H1 (cell line): ENCODE data around the gene SPPL2A. TPM values are rescaled to one million over a fixed set of nuclear protein-coding genes. Genes with fewer than 3 reads are reported as not detected.

Source experiments
- CTCF ChIA-PET: fragments of 300-600 bp; sonication (Branson Sonifier 250); formaldehyde crosslinking; loops from one replicate; lab custom pipeline; 2021; ENCODE audit not compliant: partially characterized antibody; lab: Charles Lee
- POLR2A ChIA-PET: fragments of 300-600 bp; sonication (Branson Sonifier 250); formaldehyde crosslinking; loops from one replicate; lab custom pipeline; 2021; ENCODE audit warnings: inconsistent platforms; ENCODE audit not compliant: partially characterized antibody; lab: Charles Lee
- DNase-seq, 2 experiments: peaks; one replicate each; pipeline versions ENCODE4 v3.0.0 to v3.0.0-alpha.2; 2010 to 2022; ENCODE audit warnings: low spot score in 2 of 2, low read depth in 1 of 2, mixed read lengths in 1 of 2
- FAIRE-seq: peaks from 2 replicates; lab custom pipeline; 2011; peaks lifted over from hg19 to GRCh38; lab: Jason Lieb, UNC
- H2AFZ ChIP-seq: 2 replicates; pipeline ENCODE4 v1.8.1; 2012; ENCODE audit warnings: low read length, inconsistent platforms
- H2AK5ac ChIP-seq: 2 replicates; pipeline ENCODE4 v1.6.1; 2013; ENCODE audit warnings: low read depth, low read length
- H2BK120ac ChIP-seq: replicated peaks from 2 replicates; pipeline ENCODE3; 2013; ENCODE audit warnings: low read depth, low read length, inconsistent platforms
- H2BK12ac ChIP-seq: 2 replicates; pipeline ENCODE4 v1.6.1; 2013; ENCODE audit warnings: low read depth, low read length
- H2BK15ac ChIP-seq: 2 replicates; pipeline ENCODE4 v1.6.1; 2013; ENCODE audit warnings: low read length
- H2BK20ac ChIP-seq: 2 replicates; pipeline ENCODE4 v1.6.1; 2013; ENCODE audit warnings: low read length
- H2BK5ac ChIP-seq: 2 replicates; pipeline ENCODE4 v1.6.1; 2013; ENCODE audit warnings: low read depth, low read length
- H3K14ac ChIP-seq: 2 replicates; pipeline ENCODE4 v1.6.1; 2013; ENCODE audit warnings: inconsistent platforms; ENCODE audit not compliant: insufficient read length
- H3K18ac ChIP-seq: 2 replicates; pipeline ENCODE4 v1.6.1; 2013; ENCODE audit warnings: low read length; ENCODE audit errors: extremely low read depth
- H3K23ac ChIP-seq: 2 replicates; pipeline ENCODE4 v1.6.1; 2013; ENCODE audit warnings: inconsistent platforms; ENCODE audit not compliant: insufficient read length
- H3K23me2 ChIP-seq: 2 replicates; pipeline ENCODE4 v1.6.1; 2013; ENCODE audit warnings: low read depth, low read length
- H3K27ac ChIP-seq: 2 replicates; pipeline ENCODE4 v1.6.1; 2011; ENCODE audit warnings: low read depth, low read length, inconsistent platforms
- H3K27me3 ChIP-seq, 4 experiments: replicated peaks in 1 of 4; 1 replicate in 1 of 4; 2 replicates in 3 of 4; pipeline versions ENCODE4 v1.6.1 to v1.8.1; 2011 to 2013; ENCODE audit warnings: low read length in 3 of 4, mild to moderate bottlenecking in 3 of 4, inconsistent platforms in 2 of 4, mixed read lengths in 2 of 4, moderate library complexity in 1 of 4; ENCODE audit not compliant: control insufficient read depth in 3 of 4, insufficient read depth in 3 of 4; ENCODE audit errors: extremely low read depth in 1 of 4
- H3K36me3 ChIP-seq, 4 experiments: 2 replicates each; pipeline versions ENCODE4 v1.6.1 to v1.8.1; 2011 to 2013; ENCODE audit warnings: mild to moderate bottlenecking in 4 of 4, low read length in 3 of 4, moderate library complexity in 2 of 4, control low read depth in 1 of 4, inconsistent platforms in 1 of 4; ENCODE audit not compliant: insufficient read depth in 4 of 4, control insufficient read depth in 2 of 4
- H3K4ac ChIP-seq: replicated peaks from 2 replicates; pipeline ENCODE3; 2013; ENCODE audit warnings: low read length, low read depth, mixed read lengths, inconsistent platforms; ENCODE audit not compliant: insufficient read length
- H3K4me1 ChIP-seq, 4 experiments: replicated peaks in 1 of 4; 1 replicate in 1 of 4; 2 replicates in 3 of 4; pipeline versions ENCODE4 v1.6.1 to v1.8.1; 2011 to 2013; ENCODE audit warnings: low read length in 3 of 4, inconsistent platforms in 2 of 4, mixed read lengths in 1 of 4; ENCODE audit not compliant: insufficient read depth in 4 of 4, control insufficient read depth in 3 of 4
- H3K4me2 ChIP-seq, 2 experiments: 2 replicates each; pipeline versions ENCODE4 v1.6.1 to v1.8.1; 2011 to 2013; ENCODE audit warnings: low read depth in 2 of 2, low read length in 2 of 2, control low read depth in 1 of 2, inconsistent platforms in 1 of 2, mild to moderate bottlenecking in 1 of 2; ENCODE audit not compliant: insufficient read depth in 1 of 2
- H3K4me3 ChIP-seq, 4 experiments: fragments of 200-600, 300-600 bp in 1 of 4; sonication (generic), shearing (Covaris generic), sonication (Bioruptor Twin) in 1 of 4; 2 replicates each; pipeline versions ENCODE4 v1.5.1 to v1.8.1; 2011 to 2016; ENCODE audit warnings: low read length in 4 of 4, low read depth in 3 of 4, control low read depth in 2 of 4, inconsistent platforms in 2 of 4, mild to moderate bottlenecking in 2 of 4, mixed read lengths in 1 of 4, moderate library complexity in 1 of 4; ENCODE audit not compliant: insufficient read depth in 2 of 4; ENCODE audit errors: extremely low read depth in 1 of 4
- H3K56ac ChIP-seq: replicated peaks from 2 replicates; pipeline ENCODE3; 2013; ENCODE audit warnings: low read depth, mild to moderate bottlenecking, mixed read lengths, low read length, inconsistent platforms; ENCODE audit not compliant: insufficient read length
- H3K79me1 ChIP-seq: 2 replicates; pipeline ENCODE4 v1.6.1; 2013; ENCODE audit warnings: low read depth, low read length, control low read depth
- H3K79me2 ChIP-seq, 2 experiments: 2 replicates each; pipeline versions ENCODE4 v1.6.1 to v1.8.1; 2012 to 2013; ENCODE audit warnings: low read length in 2 of 2, mild to moderate bottlenecking in 2 of 2, inconsistent platforms in 1 of 2; ENCODE audit not compliant: insufficient read depth in 2 of 2, control insufficient read depth in 1 of 2
- H3K9ac ChIP-seq, 4 experiments: replicated peaks in 1 of 4; 1 replicate in 1 of 4; 2 replicates in 3 of 4; pipeline versions ENCODE4 v1.6.1 to v1.8.1; 2011 to 2013; ENCODE audit warnings: low read depth in 3 of 4, low read length in 3 of 4, control low read depth in 2 of 4, mild to moderate bottlenecking in 2 of 4, moderate library complexity in 2 of 4, inconsistent platforms in 1 of 4; ENCODE audit errors: extremely low read depth in 1 of 4
- H3K9me3 ChIP-seq, 2 experiments: 2 replicates each; pipeline versions ENCODE4 v1.6.1 to v1.8.1; 2012 to 2013; ENCODE audit warnings: mild to moderate bottlenecking in 2 of 2, moderate library complexity in 2 of 2, control low read depth in 1 of 2, inconsistent platforms in 1 of 2, low read depth in 1 of 2, low read length in 1 of 2, mixed read lengths in 1 of 2; ENCODE audit not compliant: insufficient read depth in 2 of 2
- H4K20me1 ChIP-seq, 2 experiments: replicated peaks in 1 of 2; 2 replicates each; pipeline versions ENCODE3 to v1.8.1; 2011 to 2013; ENCODE audit warnings: inconsistent platforms in 2 of 2, low read length in 2 of 2, mild to moderate bottlenecking in 1 of 2; ENCODE audit not compliant: insufficient read depth in 2 of 2, control insufficient read depth in 1 of 2
- H4K5ac ChIP-seq: 2 replicates; pipeline ENCODE4 v1.6.1; 2013; ENCODE audit warnings: low read length, low read depth, mixed read lengths, inconsistent platforms; ENCODE audit not compliant: insufficient read length
- H4K8ac ChIP-seq: 2 replicates; pipeline ENCODE4 v1.8.0; 2013; ENCODE audit warnings: mild to moderate bottlenecking, moderate library complexity, low read length, inconsistent platforms; ENCODE audit not compliant: insufficient read depth; ENCODE audit errors: extremely low read depth
- H4K91ac ChIP-seq: replicated peaks from 2 replicates; pipeline ENCODE3; 2013; ENCODE audit warnings: low read length, mixed read lengths, inconsistent platforms; ENCODE audit not compliant: insufficient read length
- CBX5 ChIP-seq: fragments of 300-800, 300-1000 bp; sonication (generic); IDR thresholded peaks from 2 replicates; pipeline ENCODE4 v1.7.1; 2016; ENCODE audit warnings: antibody characterized with exemption, low read length, low read depth
- POLR2A ChIP-seq, 2 experiments: IDR thresholded peaks; 1 replicate in 1 of 2; 2 replicates in 1 of 2; pipeline ENCODE4 v1.6.1; 2011; ENCODE audit warnings: low read depth in 2 of 2, low read length in 2 of 2, mild to moderate bottlenecking in 2 of 2; ENCODE audit errors: control extremely low read depth in 1 of 2
- SP2 ChIP-seq: IDR thresholded peaks from 2 replicates; pipeline ENCODE4 v1.6.1; 2012; ENCODE audit warnings: mild to moderate bottlenecking, low read length, inconsistent platforms
- TAF7 ChIP-seq: optimal IDR thresholded peaks from 2 replicates; pipeline ENCODE3; 2011; ENCODE audit warnings: low read depth, mild to moderate bottlenecking, inconsistent platforms, low read length, moderate library complexity, borderline replicate concordance
- TEAD4 ChIP-seq: IDR thresholded peaks from 2 replicates; pipeline ENCODE4 v1.6.1; 2012; ENCODE audit warnings: low read depth, low read length, inconsistent platforms, mixed read lengths
- WGBS, 2 experiments: shearing (Covaris generic) in 1 of 2; methylation state at CpG; one replicate each; pipeline versions ENCODE4 v1.1.6 to v1.1.7; 2013 to 2015; ENCODE audit warnings: low lambda C conversion rate in 2 of 2, mixed read lengths in 2 of 2, inconsistent platforms in 1 of 2, low coverage in 1 of 2, missing lambda C conversion rate in 1 of 2; ENCODE audit not compliant: insufficient replicate concordance in 2 of 2, insufficient coverage in 1 of 2, insufficient read length in 1 of 2; ENCODE audit errors: extremely low coverage in 1 of 2, missing lambda C conversion rate in 1 of 2; 5-methylcytosine and 5-hydroxymethylcytosine counted together
- polyA plus RNA-seq, 7 experiments: library from polyadenylated mRNA; depleted of rRNA in 3 of 7; stranded (reverse) in 5 of 7; unstranded in 2 of 7; fragments of >200 nt in 5 of 7; fragments of 200-250 nt in 2 of 7; gene quantifications; 1 replicate in 5 of 7; 2 replicates in 1 of 7; 4 replicates in 1 of 7; pipeline versions ENCODE4 v1.2.1 to v1.2.3, GENCODE V29; 2011 to 2013; ENCODE audit warnings: missing spikeins in 2 of 7, mixed read lengths in 2 of 7
- total RNA-seq: library from RNA; stranded (reverse); fragmentation: NEBNext Ultra II Directional; extraction: Animal tissue kit (Norgen Biotek cat#: 25700); gene quantifications from 2 replicates; pipeline ENCODE4 v1.2.1, GENCODE V29; 2021

Gene SPPL2A
- total and polyA plus RNA-seq, 2 of the 8 experiments (the other 6 are each of a cell fraction or from before 2014, with no cell fraction given), result 15.6 to 52.9 TPM

DNA sequence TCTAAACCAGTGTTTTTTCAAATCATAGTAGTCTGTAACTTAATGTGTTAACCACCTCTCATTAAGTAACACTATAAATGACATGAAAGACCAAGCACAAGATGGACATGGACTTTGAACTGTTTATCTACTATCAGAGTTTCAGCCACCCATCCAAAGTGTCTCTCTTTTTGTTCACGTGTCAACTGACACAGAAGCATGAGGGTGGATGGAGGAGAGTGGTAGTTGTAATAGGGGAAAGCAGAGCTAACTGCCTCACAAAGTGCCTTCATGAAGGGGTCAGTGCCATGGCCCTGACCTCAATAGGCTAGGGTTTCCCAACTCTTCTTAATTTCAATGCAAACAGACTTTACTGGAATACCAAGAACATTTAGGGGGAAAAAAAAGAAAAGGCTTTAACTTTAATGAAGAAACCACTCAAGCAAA, 46.8 kb downstream of the SPPL2A start:
- Histone ChIP-seq H3K27ac (no peak overlapping the region), H3K79me1 (no peaks in the 10 kb centered on the region), H2BK120ac (no peak overlapping the region), H2BK20ac (no peak overlapping the region), H3K9me3 (no peaks in the 10 kb centered on the region), H3K27me3 (no peaks in the 10 kb centered on the region), H4K8ac (no peak overlapping the region), H3K4me1 (no peaks in the 10 kb centered on the region), H3K9ac (no peak overlapping the region), H2AFZ (no peak overlapping the region), H3K56ac (no peak overlapping the region), H3K36me3 (peaks cover 0 to 8% (median 0%) of the 10 kb centered on the region in 4 experiments; a peak in 2 of 8 replicates), H3K4me3 (no peak overlapping the region), H3K79me2 (no peaks in the 10 kb centered on the region), H2BK5ac (no peak overlapping the region), H3K23ac (no peak overlapping the region), H4K91ac (no peak overlapping the region)
- DNase-seq, result no peak
- 81% methylated on average over 1 of the region's 1 CpG; no CpG with 5 or more reads in 1 of the 2 experiments for WGBS, 2 experiments
- no peak for FAIRE-seq
- CTCF ChIA-PET, result no interaction called here
- no peak for TF ChIP-seq TEAD4
- TF ChIP-seq SP2, result no peak
- no peak for TF ChIP-seq CBX5
- no peak for TF ChIP-seq TAF7
- TF ChIP-seq POLR2A (IDR thresholded peaks at IDR 0.05; ENCODE audit: control extremely low read depth in 1 of 2, low read depth in 2 of 2, low read length in 2 of 2), result no peak
- TF ChIP-seq, all 59 proteins: peak for 0
- Histone ChIP-seq H2AK5ac (no peak overlapping the region), H3K4ac (no peak overlapping the region), H3K14ac (no peak overlapping the region), H4K5ac (no peak overlapping the region), H4K20me1 (no peaks in the 10 kb centered on the region), H3K23me2 (no peaks in the 10 kb centered on the region), H3K18ac (no peak overlapping the region), H2BK15ac (no peak overlapping the region), H3K4me2 (no peak overlapping the region), H2BK12ac (no peak overlapping the region)
- POLR2A ChIA-PET, result interaction anchor here (0.6 kb wide), 1 partner anchor 17 kb away, joined by 4 read pairs; no protein-coding TSS in a partner anchor
